HCT116 (cell line): ENCODE measurements around the gene FAM163B. TPM values are rescaled to one million over a fixed set of nuclear protein-coding genes. Genes with fewer than 3 reads are reported as not detected.

Experiments used
- ATAC-seq: fragments of 200-7000 bp; cut with Tn5 transposase; 2 replicates; pipeline ENCODE4 v1.9.1; 2020; ENCODE audit warnings: mild to moderate bottlenecking, moderate library complexity
- BruUV-seq: library from RNA; stranded (reverse); fragments of 400-500 nt; replicated peaks from 2 replicates; lab custom pipeline; 2021; lab: Mats Ljungman, UMichigan
- CTCF ChIA-PET: fragments of 300-600 bp; sonication (Branson Sonifier 250); formaldehyde crosslinking; loops from one replicate; lab custom pipeline; 2021; ENCODE audit warnings: antibody characterized with exemption; lab: Charles Lee
- POLR2A ChIA-PET: fragments of 300-600, 350-600 bp; sonication (Branson Sonifier 250); formaldehyde crosslinking; loops from one replicate; lab custom pipeline; 2021; ENCODE audit warnings: antibody characterized with exemption; lab: Charles Lee
- RAD21 ChIA-PET, 2 experiments: fragments of 300-600 bp; sonication (Branson Sonifier 250); formaldehyde crosslinking; loops; one replicate each; lab custom pipeline; 2023; ENCODE audit warnings: low total read pairs in 2 of 2; ENCODE audit not compliant: uncharacterized antibody in 2 of 2, unreplicated experiment in 2 of 2, low non-redundant PET in 1 of 2; lab: Charles Lee
- DNase-seq: peaks from one replicate; pipeline ENCODE4 v3.0.0-alpha.2; 2010; ENCODE audit warnings: low read depth, low spot score
- H2AFZ ChIP-seq: fragments of 200-600 bp; shearing (Covaris generic), sonication (generic); 2 replicates; pipeline ENCODE4 v1.6.1; 2017; ENCODE audit warnings: low read depth, mixed run types, mixed read lengths, antibody characterized with exemption, low read length; ENCODE audit not compliant: poor library complexity, severe bottlenecking
- H3K27ac ChIP-seq: 2 replicates; pipeline ENCODE4 v1.5.1; 2012; ENCODE audit warnings: low read depth, low read length
- H3K27me3 ChIP-seq: fragments of 200-600 bp; sonication (generic); 2 replicates; pipeline ENCODE4 v1.6.1; 2016; ENCODE audit warnings: mixed run types, low read length, mixed read lengths; ENCODE audit not compliant: insufficient read depth
- H3K36me3 ChIP-seq, 2 experiments: fragments of 200-500 bp in 1 of 2; fragments of 200-600 bp in 1 of 2; sonication (Bioruptor generic) in 1 of 2; sonication (generic) in 1 of 2; 2 replicates each; pipeline versions ENCODE4 v1.5.1 to v1.6.1; 2014 to 2016; ENCODE audit warnings: low read length in 2 of 2, inconsistent platforms in 1 of 2, mixed read lengths in 1 of 2, mixed run types in 1 of 2; ENCODE audit not compliant: insufficient read depth in 2 of 2, control insufficient read depth in 1 of 2
- H3K4me1 ChIP-seq, 2 experiments: fragments of 200-600 bp in 1 of 2; sonication (generic) in 1 of 2; 2 replicates each; pipeline versions ENCODE4 v1.5.1 to v1.6.1; 2012 to 2017; ENCODE audit warnings: low read length in 2 of 2, inconsistent platforms in 1 of 2, mild to moderate bottlenecking in 1 of 2, mixed read lengths in 1 of 2, mixed run types in 1 of 2, moderate library complexity in 1 of 2; ENCODE audit not compliant: insufficient read depth in 2 of 2, control insufficient read depth in 1 of 2
- H3K4me2 ChIP-seq: fragments of 200-600 bp; sonication (generic); 2 replicates; pipeline ENCODE4 v1.6.1; 2017; ENCODE audit warnings: mixed run types, low read length, mixed read lengths
- H3K4me3 ChIP-seq, 2 experiments: fragments of 200-600 bp in 1 of 2; sonication (generic) in 1 of 2; replicated peaks in 1 of 2; 2 replicates each; pipeline ENCODE4 v1.5.1; 2011 to 2016; ENCODE audit warnings: low read length in 2 of 2, control low read depth in 1 of 2, low read depth in 1 of 2, mild to moderate bottlenecking in 1 of 2, mixed read lengths in 1 of 2, mixed run types in 1 of 2
- H3K79me2 ChIP-seq: fragments of 200-600 bp; sonication (generic); 2 replicates; pipeline ENCODE4 v1.6.1; 2017; ENCODE audit warnings: mild to moderate bottlenecking, mixed run types, low read length, moderate library complexity, mixed read lengths; ENCODE audit not compliant: insufficient read depth
- H3K9ac ChIP-seq: fragments of 200-600 bp; sonication (generic); 2 replicates; pipeline ENCODE4 v1.6.1; 2016; ENCODE audit warnings: low read length, mixed read lengths
- H3K9me2 ChIP-seq: fragments of 200-600 bp; sonication (generic), shearing (Covaris generic); 2 replicates; pipeline ENCODE4 v1.6.1; 2017; ENCODE audit warnings: mixed run types, mild to moderate bottlenecking, moderate library complexity; ENCODE audit not compliant: insufficient read depth
- H3K9me3 ChIP-seq, 2 experiments: fragments of 200-500 bp in 1 of 2; fragments of 200-600 bp in 1 of 2; sonication (Bioruptor generic) in 1 of 2; sonication (generic) in 1 of 2; 2 replicates each; pipeline ENCODE4 v1.6.1; 2014 to 2017; ENCODE audit warnings: low read length in 2 of 2, mixed read lengths in 2 of 2, inconsistent platforms in 1 of 2, low read depth in 1 of 2, mild to moderate bottlenecking in 1 of 2, mixed run types in 1 of 2, moderate library complexity in 1 of 2; ENCODE audit not compliant: control insufficient read depth in 1 of 2, insufficient read depth in 1 of 2
- H4K20me1 ChIP-seq: fragments of 200-600 bp; sonication (generic), shearing (Covaris generic); 2 replicates; pipeline ENCODE4 v1.6.1; 2017; ENCODE audit warnings: mixed run types, mild to moderate bottlenecking, moderate library complexity; ENCODE audit not compliant: insufficient read depth
- CBX3 ChIP-seq: IDR thresholded peaks from 2 replicates; pipeline ENCODE4 v1.6.1; 2012; ENCODE audit warnings: low read depth
- CEBPB ChIP-seq: IDR thresholded peaks from 2 replicates; pipeline ENCODE4 v1.6.1; 2012; ENCODE audit warnings: low read depth
- CTCF ChIP-seq, 3 experiments: fragments of 200-600 bp in 1 of 3; sonication (generic) in 1 of 3; IDR thresholded peaks in 2 of 3; conservative IDR thresholded peaks in 1 of 3; 2 replicates each; pipeline ENCODE4 v1.5.1; 2012 to 2017; ENCODE audit warnings: low read depth in 2 of 3, low read length in 2 of 3, antibody characterized with exemption in 1 of 3, borderline replicate concordance in 1 of 3, control low read depth in 1 of 3, mild to moderate bottlenecking in 1 of 3, mixed read lengths in 1 of 3, mixed run types in 1 of 3, moderate library complexity in 1 of 3; ENCODE audit not compliant: insufficient read depth in 1 of 3
- EGR1 ChIP-seq: IDR thresholded peaks from 2 replicates; pipeline ENCODE4 v1.6.1; 2012; ENCODE audit warnings: low read depth
- EZH2phosphoT487 ChIP-seq: fragments of 200-600 bp; IDR thresholded peaks from 2 replicates; pipeline ENCODE4 v1.6.1; 2018; ENCODE audit warnings: antibody characterized with exemption, borderline replicate concordance
- JUND ChIP-seq: IDR thresholded peaks from 2 replicates; pipeline ENCODE4 v1.6.1; 2012
- POLR2A ChIP-seq: IDR thresholded peaks from 2 replicates; pipeline ENCODE4 v1.7.0; 2011; ENCODE audit warnings: borderline replicate concordance; ENCODE audit not compliant: insufficient read depth, insufficient read length; ENCODE audit errors: extremely low read depth
- POLR2AphosphoS5 ChIP-seq: IDR thresholded peaks from 2 replicates; pipeline ENCODE4 v1.6.1; 2011; ENCODE audit warnings: mild to moderate bottlenecking, low read depth, low read length, moderate library complexity
- RAD21 ChIP-seq: IDR thresholded peaks from 2 replicates; pipeline ENCODE4 v1.6.1; 2012; ENCODE audit warnings: low read depth, mild to moderate bottlenecking
- SIN3A ChIP-seq: IDR thresholded peaks from 2 replicates; pipeline ENCODE4 v1.6.1; 2012; ENCODE audit warnings: low read depth
- SP1 ChIP-seq: IDR thresholded peaks from 2 replicates; pipeline ENCODE4 v1.6.1; 2012; ENCODE audit warnings: low read depth
- TCF7L2 ChIP-seq: IDR thresholded peaks from 2 replicates; pipeline ENCODE4 v1.7.0; 2011; ENCODE audit warnings: borderline replicate concordance, inconsistent platforms; ENCODE audit not compliant: insufficient read depth, insufficient read length; ENCODE audit errors: extremely low read depth
- YY1 ChIP-seq: IDR thresholded peaks from 2 replicates; pipeline ENCODE4 v1.6.1; 2011; ENCODE audit warnings: low read length, low read depth, moderate library complexity, mild to moderate bottlenecking; ENCODE audit not compliant: insufficient replicate concordance; ENCODE audit errors: extremely low read depth
- ZFX ChIP-seq: fragments of 450-650 bp; IDR thresholded peaks from 2 replicates; pipeline ENCODE4 v1.6.1; 2017
- ZNF274 ChIP-seq: fragments of 200-500 bp; sonication (Bioruptor generic); IDR thresholded peaks from 2 replicates; pipeline ENCODE4 v1.6.1; 2014; ENCODE audit warnings: mild to moderate bottlenecking, low read depth, low read length, inconsistent platforms
- intact Hi-C: fragments of 100-400 bp; cut with micrococcal nuclease; formaldehyde crosslinking; loops from 2 replicates; pipeline ENCODE4 v1.10.0; 2022
- total RNA-seq: library from RNA; stranded (reverse); gene quantifications from one replicate; pipeline ENCODE4 v1.2.1, GENCODE V29; 2021; ENCODE audit not compliant: unreplicated experiment
- TF ChIP-seq, protein P1 (sequence below): IDR thresholded peaks from 2 replicates; pipeline ENCODE4 v1.6.1; 2012; ENCODE audit warnings: low read depth
- TF ChIP-seq, protein P2 (sequence below): IDR thresholded peaks from 2 replicates; pipeline ENCODE4 v1.6.1; 2012

The FAM163B gene
- total RNA-seq, 1 experiment from 2014 or later: not detected

DNA sequence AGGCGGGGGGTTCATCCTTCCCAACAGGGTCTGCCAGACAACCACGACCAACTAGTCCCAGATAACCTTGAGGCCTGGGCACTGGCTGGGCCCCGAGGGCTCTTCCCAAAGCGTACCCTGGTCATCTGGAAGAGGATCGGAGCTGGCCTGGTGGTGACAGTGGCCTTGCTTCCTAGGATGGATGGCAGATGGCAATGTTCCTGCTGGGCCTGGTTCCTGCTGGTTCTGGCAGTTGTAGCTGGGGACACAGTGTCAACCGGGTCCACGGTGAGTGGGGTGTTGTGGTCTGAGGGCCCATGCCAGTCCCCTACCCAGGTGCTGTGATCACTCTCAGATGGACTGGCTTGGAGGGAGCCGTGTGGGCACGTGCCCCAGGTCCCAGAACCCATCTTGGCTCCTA, 72.7 kb downstream of the FAM163B start:
- DNase-seq (no peak), ATAC-seq (no peak)
- no peak overlapping the region for H3K4me2 ChIP-seq
- no peaks in the 10 kb centered on the region for H3K27me3 ChIP-seq
- H3K4me1 ChIP-seq: no peaks in the 10 kb centered on the region; a peak in 1 of 4 replicates
- no peaks in the 10 kb centered on the region for H4K20me1 ChIP-seq
- H2AFZ ChIP-seq: no peak overlapping the region
- RAD21 ChIA-PET: no interaction called here
- no peak for TF ChIP-seq CTCF (IDR thresholded peaks at IDR 0.05 in 2 of 3, conservative IDR thresholded peaks at IDR 0.05 in 1 of 3; ENCODE audit: borderline replicate concordance in 1 of 3, insufficient read depth in 1 of 3, low read depth in 2 of 3, low read length in 2 of 3)
- TF ChIP-seq YY1: no peak
- no peak for TF ChIP-seq POLR2AphosphoS5
- no peak for TF ChIP-seq RAD21
- no peak for TF ChIP-seq EGR1
- no peak for TF ChIP-seq CBX3
- no peak for TF ChIP-seq JUND
- no peak for TF ChIP-seq POLR2A
- TF ChIP-seq, protein P1, sequence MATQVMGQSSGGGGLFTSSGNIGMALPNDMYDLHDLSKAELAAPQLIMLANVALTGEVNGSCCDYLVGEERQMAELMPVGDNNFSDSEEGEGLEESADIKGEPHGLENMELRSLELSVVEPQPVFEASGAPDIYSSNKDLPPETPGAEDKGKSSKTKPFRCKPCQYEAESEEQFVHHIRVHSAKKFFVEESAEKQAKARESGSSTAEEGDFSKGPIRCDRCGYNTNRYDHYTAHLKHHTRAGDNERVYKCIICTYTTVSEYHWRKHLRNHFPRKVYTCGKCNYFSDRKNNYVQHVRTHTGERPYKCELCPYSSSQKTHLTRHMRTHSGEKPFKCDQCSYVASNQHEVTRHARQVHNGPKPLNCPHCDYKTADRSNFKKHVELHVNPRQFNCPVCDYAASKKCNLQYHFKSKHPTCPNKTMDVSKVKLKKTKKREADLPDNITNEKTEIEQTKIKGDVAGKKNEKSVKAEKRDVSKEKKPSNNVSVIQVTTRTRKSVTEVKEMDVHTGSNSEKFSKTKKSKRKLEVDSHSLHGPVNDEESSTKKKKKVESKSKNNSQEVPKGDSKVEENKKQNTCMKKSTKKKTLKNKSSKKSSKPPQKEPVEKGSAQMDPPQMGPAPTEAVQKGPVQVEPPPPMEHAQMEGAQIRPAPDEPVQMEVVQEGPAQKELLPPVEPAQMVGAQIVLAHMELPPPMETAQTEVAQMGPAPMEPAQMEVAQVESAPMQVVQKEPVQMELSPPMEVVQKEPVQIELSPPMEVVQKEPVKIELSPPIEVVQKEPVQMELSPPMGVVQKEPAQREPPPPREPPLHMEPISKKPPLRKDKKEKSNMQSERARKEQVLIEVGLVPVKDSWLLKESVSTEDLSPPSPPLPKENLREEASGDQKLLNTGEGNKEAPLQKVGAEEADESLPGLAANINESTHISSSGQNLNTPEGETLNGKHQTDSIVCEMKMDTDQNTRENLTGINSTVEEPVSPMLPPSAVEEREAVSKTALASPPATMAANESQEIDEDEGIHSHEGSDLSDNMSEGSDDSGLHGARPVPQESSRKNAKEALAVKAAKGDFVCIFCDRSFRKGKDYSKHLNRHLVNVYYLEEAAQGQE: no peak
- no peak for TF ChIP-seq SIN3A
- no peak for TF ChIP-seq TCF7L2
- no peak for TF ChIP-seq CEBPB
- TF ChIP-seq EZH2phosphoT487: no peak
- no peak for TF ChIP-seq ZFX
- no peak for TF ChIP-seq SP1
- no peak for TF ChIP-seq ZNF274
- TF ChIP-seq, protein P2, sequence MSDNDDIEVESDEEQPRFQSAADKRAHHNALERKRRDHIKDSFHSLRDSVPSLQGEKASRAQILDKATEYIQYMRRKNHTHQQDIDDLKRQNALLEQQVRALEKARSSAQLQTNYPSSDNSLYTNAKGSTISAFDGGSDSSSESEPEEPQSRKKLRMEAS: no peak
- no peak overlapping the region for H3K9ac ChIP-seq
- no peak overlapping the region for H3K4me3 ChIP-seq
- POLR2A ChIA-PET: no interaction called here
- H3K79me2 ChIP-seq: no peaks in the 10 kb centered on the region
- no peak overlapping the region for H3K27ac ChIP-seq
- CTCF ChIA-PET: interaction anchor here (0.6 kb wide), 1 partner anchor 12 kb away, joined by 3 read pairs; the partner anchor contains the start of gene MYMK
- BruUV-seq: no TSS peak
- H3K36me3 ChIP-seq: no peaks in the 10 kb centered on the region
- no peaks in the 10 kb centered on the region for H3K9me2 ChIP-seq
- intact Hi-C loops: no loop called here
- no peaks in the 10 kb centered on the region for H3K9me3 ChIP-seq
